GM18858 (cell line): ENCODE data around the gene COG2.
"Not testable (repeated sequence)": the region's sequence is repeated elsewhere in the genome, so short reads cannot be mapped to it uniquely, and the experiment has no call there.

ENCODE experiments used
- ATAC-seq: cut with Tn5 transposase; IDR thresholded peaks from one replicate; pipeline ENCODE4 v1.9.1; 2021; ENCODE audit not compliant: unreplicated experiment

Gene COG2

DNA sequence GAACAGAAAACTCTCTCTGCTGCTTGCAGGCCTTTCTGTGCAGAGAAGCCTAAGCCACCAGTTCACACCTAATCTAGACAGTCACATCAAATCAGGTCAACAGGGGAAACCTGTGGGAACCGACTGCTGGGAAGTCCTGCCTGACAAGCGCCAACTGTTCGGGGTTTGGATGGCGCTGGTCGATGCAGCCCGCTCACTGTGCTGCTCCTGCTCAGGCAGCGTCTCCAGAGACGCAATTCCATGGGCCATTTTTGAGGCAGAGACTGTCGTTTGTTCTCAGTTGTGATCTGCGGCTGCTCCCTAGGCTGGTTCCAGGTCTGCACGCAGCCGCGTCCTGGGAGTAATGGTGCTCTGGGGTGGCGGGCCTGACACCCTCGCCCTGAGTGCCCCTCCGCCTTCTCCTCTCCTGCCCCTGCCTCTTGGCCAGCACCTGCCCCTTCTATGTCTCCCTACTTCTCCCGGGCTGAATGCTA lies 70.2 kb downstream of the COG2 start:
- no peak for ATAC-seq

DNA sequence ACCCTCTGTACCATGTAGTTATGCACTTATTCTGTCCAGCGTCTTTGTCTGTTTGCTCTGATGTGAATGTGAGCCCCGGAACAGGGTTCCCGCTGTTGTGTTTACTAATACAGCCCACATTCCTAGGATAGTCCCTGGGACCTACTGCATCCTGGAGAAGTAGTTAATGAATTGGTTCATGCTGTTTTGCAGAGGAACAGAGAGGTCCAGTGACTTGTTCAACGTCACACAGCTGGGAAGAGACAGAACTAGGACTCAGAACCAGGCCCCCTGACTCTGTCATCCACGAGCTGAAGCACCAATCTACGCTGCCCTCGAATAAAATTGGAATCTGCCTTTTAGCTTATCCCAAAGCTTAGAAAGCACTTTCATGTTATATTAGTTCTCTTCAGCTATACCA lies 70.9 kb downstream of the COG2 start:
- no peak for ATAC-seq

DNA sequence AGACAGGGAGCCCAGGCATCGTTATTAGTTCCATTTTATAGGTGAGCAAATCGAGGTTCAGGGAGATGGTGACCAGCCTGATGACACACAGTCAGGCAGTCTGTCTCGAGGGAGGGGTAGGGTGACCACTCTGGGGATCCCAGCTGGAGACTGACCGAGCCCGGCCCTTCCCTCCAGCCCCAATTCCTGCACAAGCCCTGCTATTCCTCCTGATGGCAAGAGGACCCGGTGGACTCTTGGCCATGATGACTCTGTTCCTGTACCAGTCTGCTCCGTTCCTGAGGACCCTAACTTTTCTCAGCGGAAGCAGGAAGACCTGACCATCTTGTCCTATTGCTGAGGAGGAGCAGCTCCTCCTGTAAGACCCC lies 71.2 kb downstream of the COG2 start:
- ATAC-seq: no peak

GRCh38 chr1:230713915-230714764 lies 71.9 kb downstream of the COG2 start, which contains the start of gene AGT:
TSS of gene AGT (minus strand) at chr1:230714122. CDS start at chr1:230710823, 3,299 bp downstream.
- ATAC-seq: no peak

GRCh38 chr1:230715510-230715909 lies 73.2 kb downstream of the COG2 start:
- ATAC-seq: no peak

DNA sequence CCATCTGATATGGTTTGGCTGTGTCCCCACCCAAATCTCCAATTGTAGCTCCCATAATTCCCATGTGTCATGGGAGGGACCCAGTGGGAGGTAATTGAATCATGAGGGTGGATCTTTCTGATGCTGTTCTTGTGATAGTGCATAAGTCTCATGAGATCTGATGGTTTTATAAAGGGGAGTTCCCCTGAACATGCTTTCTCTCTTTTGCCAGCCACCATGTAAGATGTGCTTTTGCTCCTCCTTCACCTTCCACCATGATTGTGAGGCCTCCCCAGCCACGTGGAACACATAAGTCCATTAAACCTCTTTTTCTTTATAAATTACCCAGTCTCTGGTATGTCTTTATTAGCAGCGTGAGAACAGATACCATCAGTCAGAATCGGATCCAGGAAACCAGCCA lies 74.2 kb downstream of the COG2 start:
- ATAC-seq: not testable (repeated sequence)

DNA sequence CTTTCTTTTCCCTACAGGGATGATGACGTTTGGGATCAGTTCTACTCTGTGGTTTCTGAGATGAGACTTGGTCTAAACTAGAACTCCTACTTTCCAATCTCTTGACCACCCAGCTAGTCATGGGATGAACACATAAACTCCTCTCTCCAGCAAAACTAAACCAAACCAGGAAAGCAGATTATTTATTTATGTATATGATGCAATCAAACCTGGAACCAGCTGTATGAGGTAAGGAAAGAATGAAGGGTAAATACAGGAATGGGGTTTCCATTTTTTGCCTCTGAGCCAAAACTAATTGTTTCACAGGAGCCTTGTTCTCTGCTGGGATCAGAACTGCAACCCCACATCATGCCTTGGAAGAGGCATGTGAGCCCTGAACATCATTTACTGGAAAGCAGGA lies 75.0 kb downstream of the COG2 start:
- ATAC-seq: no peak

GRCh38 chr1:230721849-230722522 lies 79.7 kb downstream of the COG2 start:
- ATAC-seq: not testable (repeated sequence)

DNA sequence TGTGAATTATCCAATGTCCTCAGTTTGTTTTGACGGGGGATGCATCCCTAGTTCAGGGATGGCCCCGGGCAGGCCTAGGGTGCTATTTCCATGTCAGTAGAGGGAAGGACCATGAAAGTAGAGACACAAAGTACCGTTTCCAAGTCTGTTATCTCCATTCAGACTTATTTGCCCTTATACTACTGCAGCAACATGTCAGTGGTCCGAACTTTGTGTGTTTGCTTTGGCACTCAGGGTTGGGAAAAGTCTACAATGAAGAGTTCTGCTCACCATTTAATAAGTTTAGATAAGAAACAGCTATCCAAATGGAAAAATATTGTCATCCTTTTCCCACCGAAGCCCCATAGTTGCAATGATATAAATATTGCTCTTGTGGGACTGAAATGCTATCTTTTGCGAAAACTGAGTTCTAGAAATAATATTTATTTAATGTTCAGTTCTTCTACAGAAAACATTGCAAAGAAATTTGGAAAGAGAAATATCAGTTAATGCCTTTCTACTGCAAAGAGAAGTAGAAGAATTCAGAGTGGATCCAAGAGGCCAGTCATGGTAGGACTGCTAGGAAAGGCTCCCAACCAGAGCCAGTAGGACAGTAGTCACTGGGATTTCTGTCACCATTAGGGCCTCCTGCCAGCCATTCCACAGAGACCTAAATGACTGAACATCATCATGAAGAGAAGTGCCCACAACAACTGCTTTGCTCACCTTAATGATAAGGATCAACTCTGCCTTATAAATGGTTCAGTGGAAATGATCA lies 83.2 kb downstream of the COG2 start:
- ATAC-seq: no peak

- no peak for ATAC-seq
These were observed 86.6 kb downstream of the COG2 start for GRCh38 chr1:230728710-230729392.

DNA sequence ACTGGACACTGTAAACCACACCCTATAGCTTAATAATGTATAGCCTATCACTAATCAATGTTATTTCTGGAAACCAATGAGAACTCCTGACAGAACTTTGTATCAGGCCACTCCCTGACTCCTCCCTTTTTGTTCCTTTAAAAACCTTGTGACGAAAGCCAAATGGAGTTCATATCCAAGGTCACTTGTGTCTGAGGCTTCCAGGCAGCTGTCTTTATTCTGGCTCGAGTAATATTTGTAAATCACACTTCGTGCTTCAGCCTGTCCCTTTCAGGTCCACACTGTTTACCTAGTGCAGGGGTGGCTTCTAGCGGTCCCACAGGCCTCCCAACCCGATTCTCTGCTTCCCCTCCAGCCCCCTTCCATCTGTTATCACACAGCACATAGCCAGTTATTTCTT lies 88.7 kb downstream of the COG2 start:
- no peak for ATAC-seq

DNA sequence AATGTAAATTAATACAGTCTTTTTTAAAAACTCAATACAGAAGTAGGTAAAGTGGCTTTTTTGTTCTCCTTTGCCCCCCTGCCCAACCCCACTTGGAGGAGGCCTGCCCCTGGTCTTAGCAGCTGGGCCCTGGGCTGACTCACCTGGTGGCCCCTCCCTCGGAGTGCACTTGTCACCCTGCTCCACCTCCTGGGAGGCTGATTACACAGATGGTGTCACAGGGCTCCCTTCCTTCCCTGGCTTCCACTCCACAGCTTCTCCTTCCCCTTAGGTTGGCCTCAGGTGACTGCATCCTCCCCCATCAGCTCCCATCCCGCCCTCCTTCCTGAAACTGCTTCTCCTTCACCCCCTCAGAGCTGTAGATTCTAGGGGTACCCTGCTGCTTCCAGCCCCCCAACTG lies 93.2 kb downstream of the COG2 start:
- no peak for ATAC-seq

- no peak for ATAC-seq
These were observed 95.5 kb downstream of the COG2 start for GRCh38 chr1:230737622-230738262.

DNA sequence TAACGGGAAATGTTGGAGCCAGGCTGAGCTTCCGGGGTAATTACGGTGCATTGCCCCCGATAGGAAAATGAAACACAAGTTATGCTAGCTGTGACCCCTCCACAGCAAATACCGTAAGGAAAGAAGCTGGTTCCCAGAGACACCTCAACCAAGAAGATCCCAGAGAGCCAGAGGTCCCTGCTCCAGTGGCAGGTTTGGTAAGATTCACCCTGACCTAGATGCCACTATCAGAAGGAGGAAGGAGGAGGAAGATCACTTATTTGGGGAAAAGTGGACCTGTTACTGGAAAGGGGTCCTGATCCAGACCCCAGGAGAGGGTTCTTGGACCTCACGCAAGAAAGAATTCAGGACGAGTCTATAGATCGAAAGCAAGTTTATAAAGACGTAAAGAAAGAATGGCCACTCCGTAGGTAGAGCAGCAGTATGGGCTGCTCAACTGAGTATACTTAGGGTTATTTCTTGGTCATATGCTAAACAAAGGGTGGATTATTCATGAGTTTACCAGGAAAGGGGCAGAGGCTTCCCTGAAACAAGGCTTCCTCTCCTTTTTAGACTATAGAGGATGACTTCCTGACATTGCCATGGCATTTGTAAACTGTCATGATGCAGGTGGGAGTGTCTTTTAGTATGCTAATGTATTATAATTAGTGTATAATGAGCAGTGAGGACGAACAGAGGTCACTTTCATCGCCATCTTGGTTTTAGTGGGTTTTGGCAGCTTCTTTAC lies 97.4 kb downstream of the COG2 start:
- ATAC-seq: no peak
